NCI-H2196 (cell line): ENCODE results near the gene REX1BD.
"Not testable (repeated sequence)": the region's sequence is repeated elsewhere in the genome, so short reads cannot be mapped to it uniquely, and the experiment has no call there.

Source experiments
- DNase-seq: peaks from one replicate; lab custom pipeline; 2025; ENCODE audit not compliant: unreplicated experiment; lab: John Stamatoyannopoulos, UW

The REX1BD gene

DNA sequence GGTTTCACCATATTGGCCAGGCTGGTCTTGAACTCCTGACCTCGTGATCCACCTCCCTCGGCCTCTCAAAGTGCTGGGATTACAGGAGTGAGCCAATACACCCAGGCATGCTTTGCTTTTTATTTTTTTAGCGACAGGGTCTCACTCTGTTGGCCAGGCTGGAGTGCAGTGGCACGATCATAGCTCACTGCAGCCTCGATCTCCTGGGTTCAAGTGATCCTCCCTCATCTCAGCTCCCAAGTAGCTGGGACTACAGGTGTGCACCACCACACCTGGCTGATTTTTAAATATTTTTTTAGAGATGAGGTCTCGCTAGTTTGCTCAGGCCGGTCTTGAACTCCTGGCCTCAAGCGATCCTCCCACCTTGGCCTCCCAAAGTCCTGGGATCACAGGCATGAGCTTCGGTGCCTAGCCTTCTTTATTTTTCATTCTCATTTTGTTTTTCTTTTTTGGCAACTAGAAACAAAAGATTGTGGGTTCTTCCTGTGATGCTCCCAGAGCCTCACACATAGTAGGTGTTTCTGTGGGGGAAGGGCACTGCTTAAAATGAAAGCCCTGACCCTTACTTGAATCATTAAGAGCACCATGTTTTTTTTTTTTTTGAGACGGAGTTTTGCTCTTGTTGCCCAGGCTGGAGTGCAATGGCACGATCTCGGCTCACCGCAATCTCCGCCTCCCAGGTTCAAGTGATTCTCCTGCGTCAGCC is 12.2 kb downstream of the REX1BD start:
- not testable (repeated sequence) for DNase-seq

DNA sequence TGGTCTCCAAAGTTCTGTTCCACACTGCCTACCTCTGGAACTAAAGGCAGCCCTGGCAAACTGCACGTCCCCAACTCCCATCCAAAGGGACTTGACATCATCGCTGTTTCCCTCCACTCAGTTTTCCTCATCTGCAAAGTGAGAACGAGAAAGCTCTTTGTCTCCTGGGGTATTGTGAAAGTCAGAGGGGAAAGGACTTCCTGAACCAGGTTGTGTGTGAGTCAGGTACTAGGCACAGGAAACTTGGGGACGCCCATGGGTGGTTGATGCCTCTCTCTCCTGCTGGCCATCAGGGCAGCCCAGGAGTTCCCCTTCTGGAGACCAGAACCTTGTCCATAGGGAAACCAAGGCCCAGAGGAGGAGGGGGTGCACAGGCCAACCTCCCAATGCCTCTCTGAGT is 13.3 kb downstream of the REX1BD start:
- no peak for DNase-seq

DNA sequence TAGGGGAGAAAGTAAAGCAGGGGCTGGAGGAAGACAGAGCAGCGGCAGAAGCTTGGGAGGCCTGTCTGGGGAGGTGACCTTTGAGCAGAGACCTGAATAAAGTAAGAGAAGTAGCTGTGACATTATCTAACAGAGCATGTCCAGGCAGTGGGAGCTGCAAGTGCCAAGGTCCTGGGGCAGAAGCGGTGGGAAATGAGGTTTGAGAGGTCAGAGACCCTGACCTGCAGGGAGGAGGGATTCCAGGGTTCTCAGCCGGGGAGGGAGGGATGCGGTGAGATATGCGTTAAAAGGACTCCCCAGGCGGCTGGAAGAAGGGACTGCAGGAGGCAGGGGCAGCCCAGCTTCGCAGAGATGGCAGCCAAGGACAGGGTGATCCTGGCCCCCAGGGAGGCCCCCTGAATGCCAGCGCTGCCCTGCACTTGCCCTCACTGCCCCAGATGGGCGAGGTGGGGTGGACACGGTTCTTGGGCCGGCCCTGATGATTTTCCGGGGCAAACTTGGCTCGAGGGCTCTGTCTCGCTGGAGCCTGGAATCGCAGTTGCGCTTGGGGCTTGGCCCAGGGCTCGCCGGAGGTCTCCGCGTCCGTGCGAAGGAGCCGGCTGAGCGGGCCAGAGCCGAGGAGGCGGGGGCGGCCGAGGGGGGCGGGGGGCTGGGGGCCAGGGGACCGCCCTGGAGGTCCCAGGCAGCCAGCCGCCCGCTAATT is 14.8 kb downstream of the REX1BD start:
- DNase-seq, result no peak

DNA sequence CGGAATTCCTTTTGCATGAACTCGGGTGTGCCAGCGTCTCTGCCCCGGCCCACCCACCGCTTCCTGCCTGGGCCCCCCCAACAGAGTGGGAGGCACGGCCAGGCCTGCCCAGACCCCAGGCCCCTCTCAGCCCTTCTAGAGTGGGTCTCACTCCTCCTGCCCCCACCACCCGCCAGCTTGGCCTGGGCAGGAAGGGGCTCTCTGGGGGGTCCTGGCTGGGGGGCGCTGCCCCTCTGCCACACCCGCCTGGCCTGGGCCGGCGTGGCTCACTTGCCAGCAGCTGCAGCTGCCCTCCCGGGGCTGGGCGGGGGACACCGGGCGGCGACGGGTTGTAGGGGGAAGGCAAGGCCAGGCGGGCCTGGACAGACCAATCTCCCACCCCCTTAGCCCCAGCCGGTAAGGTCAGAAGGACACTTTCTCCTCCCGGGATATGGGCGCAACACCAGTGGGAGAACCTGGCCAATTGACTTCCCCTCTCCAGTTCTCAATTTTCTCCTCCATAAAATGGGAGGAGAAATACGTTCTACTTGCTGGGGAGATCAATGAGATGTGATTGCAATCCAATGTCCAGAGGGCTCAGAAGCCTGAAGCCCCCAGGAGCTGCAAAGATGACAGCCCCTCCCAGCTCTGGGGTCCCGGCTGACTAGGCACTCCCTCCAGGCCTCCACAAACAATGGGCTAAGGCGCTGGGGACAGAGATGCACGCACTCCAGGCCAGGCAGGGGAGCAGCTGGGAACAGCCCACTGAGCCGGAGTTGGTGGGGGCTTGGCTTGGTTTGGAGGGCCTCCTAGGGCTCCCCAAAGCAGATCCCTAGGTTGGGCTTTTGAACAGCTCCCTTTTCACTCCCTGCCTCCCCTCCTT is 15.6 kb downstream of the REX1BD start:
- DNase-seq, result no peak

DNA sequence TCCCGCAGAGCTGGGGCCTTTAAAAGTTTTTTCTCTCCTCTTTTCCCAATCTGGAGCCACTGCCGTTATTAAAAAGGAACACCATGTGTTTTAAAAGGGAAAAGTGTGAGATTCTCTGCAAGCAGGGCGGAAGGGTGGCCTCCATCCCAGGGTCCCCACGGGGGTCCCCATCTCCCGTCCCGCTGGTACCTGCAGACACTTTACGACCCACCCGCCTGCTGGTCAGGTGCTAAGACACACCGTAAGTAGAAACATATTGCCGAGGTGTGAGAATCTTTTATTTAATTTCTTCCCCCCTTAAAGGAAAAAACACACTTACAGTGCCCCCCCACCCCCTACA is 16.2 kb downstream of the REX1BD start:
- no peak for DNase-seq

DNA sequence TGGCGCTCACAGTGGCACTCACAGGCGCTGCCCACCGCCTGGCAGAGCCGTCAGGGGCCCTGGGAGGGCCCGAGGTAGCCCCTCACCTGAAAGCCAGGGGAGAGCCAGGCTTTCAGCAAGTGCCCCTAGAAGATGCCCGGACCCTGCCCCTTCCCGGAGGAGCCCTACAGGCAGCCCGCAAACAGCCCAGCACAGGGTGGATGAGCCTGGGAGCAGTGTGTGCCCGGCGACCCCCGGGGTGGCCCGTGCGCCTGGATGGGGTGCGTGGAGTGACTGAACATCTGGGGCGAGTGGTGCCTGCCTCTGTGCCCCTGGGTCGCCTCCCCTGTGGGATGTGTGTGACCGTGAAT is 16.6 kb downstream of the REX1BD start:
- DNase-seq, result no peak

DNA sequence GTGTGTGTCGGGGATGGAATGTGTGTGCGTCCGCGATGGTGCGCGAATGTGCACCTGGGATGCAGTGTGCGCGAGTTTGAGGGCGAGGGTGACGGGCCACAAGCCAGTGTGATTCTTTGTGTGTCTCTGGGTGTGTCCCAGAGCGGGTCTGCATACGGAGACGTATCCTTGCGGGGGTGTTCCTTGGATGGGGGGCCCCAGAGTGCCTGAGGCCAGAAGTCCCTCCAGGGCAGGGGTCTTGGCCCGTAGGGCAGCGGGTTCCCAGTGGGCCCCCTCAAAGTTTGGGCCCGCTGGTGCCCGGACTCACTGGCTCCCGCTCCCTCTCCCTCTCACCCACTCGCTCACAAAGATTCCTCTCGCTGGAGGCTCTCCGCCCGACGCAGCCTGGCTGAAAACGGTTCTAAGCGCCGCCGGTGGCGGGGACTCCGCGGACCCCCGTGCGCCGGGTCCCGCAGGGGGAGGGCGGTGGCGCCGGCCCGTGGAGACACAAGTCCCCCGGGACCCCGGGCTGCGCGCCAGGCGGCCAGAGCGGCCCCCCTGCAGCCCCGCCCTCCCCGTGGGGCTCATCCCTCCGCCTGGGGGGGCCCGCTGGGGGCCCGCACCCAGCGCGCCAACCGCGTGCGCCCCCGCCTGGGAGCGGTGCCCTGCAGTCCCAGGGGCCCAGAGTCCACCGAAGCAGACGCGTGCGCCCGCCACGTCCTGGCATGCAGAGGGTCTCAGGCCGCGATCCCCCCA is 17.1 kb downstream of the REX1BD start:
- DNase-seq, result no peak

DNA sequence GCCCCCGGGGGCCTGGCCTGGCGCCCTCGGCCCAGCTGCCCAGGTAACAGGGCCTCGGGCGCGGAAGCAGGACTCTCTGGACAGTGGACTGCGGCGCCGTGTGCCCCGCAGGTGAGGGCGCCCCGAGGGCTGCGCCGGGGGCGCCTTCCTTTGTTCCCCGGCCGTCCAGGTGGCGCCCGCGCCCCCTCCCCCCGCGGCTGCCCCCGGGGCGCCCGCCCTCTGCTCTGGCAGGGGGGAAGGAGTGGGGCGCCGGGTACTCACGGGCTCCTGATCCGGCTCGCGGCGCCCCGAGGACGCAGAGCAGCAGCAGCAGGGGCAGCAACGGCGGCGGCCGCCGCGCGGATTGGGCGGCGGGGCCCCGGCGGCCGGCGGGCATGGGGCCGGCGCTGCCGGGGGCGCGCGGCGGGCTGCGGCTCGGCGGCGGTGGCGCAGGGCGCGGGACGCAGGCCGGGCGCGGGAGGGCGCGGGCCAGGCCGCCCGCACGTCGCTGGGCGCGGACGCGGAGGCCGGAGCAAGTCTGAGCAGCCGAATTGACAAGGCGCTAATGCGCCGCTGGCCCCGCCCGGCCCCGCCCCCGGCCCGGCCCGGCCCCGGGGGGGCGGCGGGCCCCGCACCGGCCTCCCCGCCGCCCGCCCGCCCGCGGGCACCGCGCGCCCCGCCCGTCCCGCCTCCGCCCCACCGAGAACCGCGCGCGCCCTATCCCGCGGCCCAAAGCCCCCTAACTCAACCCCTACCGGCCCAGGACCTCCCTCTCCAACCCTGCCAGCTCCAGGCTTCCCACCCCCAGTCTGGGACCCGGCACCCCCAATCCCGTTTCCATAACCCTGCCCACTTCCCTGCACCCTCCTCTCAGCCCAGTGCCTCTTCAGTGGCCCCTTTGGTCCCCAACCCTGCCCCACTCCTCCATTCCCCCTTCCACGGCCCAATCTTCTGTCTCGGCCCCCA is 18.0 kb downstream of the REX1BD start, which contains the start of gene CRLF1:
Gene CRLF1 (minus strand): TSS at position 519 of the 945 bp plus-strand sequence. CDS start 143 bp downstream, at position 376.
- DNase-seq, result no peak

DNA sequence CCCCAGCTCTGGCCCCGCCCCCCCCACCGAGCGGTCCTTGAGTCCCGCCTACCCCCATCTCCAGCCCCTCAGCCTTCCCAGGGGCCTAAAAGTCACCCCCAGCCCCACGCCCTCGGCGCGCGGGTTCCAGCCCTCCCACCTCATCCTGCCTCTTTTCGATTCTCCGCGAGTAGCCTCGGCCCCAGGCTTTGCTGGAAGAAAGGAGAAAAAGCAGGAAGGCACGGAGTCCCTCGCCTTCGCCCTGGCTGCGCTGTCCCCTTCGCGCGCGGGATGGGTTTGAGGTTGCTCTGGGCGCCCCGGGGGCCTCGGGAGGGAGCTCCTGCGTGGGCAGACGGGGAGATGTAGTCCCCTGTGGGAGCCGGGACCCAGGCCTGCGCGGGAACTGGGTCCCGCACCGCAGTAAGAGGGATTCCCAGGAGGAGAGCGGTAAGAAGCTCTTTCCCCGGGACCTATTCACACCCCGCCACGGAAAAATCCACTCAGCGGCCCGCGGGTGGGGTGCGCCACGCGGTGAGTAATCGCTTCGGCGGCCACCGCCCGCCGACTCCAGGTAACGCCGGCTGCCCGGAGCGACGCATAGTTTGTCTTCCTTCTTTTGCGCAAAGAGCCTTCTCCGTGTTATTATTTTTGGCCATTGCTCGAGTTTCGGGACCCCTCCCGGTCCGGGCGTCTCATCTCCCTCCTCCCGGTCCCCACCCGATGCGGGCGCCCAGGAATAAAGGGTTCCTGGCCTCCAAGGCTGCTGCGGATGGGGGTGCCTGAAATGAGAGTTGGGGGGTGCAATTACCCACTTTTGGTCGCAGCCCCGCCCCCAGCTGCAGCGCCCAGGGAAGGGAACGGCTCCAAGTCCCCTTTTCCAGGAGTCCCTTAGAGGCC is 18.9 kb downstream of the REX1BD start:
- no peak for DNase-seq

DNA sequence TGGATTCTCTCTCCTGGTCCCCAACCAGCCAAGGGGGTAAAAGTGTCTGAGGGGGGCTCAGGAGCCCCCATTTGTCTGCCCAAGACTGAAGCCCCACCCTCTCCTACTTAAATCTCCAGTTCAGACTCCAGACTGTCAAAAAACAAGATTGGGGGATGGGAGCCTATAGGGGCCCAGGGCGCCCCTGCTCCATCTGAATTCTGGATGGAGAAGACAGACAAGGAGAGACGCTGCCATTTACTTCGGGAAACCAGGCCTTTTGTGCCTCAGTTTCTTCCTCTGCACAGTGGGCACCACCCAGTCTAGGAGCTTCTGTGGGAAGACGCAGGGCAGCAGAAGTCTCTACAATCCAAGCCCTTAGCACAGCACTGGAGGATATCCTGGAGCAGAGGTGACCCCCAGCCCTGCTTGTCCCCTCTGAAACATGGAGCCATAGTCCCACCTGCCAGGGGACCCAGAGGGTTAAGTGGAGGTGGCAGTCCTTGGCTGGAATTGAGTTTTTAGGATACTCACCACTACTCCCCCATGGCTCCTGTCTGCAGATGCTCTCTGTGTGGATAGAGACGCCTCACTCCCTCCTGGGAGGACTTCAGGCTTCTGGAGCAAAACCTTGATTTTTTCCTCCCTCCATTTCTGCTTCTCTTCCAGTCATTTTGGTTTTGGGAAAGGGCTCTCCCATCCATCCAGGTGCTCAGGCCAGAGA is 19.7 kb downstream of the REX1BD start:
- no peak for DNase-seq

DNA sequence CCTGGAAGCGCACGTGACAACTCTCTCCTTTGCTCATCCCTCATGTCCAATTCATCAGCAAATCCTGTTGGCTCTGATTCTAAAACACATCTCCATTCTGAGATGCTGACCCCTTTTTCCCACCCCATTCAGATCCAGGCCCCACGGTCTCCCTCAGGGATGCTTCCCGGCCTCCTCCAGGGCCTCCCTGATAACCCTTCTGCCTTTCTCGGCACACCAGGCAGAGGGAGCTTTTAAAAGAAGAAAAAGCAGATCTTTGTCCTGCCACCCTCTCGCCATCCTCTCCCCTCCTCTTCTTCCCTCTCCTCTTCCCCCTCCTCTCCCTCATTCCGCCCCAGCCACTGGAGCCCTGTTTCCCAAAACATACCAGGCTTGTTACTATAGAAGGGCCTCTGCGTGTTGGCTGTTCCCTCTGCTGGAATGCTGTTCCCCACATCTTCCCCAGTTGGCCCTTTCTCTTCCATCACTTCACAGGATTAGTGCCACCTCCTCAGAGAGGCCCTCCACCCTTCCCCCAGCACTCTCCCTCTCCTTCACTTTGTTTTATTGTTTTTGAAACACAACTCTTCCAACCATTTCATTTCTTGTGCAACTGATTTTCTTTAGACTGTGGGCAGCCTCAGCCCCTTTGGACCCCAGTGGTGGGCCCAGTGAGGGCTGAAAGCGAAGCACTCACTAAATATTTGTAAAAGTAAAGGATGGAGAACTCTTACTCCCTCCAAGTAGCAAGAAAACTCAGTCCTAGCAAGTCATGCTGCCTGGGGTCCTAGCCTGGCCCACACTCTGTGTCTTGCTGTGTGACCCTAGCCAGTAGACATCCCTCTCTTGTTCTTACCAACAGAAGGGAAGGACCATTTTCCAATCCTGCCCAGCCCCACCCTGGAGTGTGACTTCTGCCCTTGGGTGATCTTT is 20.5 kb downstream of the REX1BD start:
- no peak for DNase-seq

DNA sequence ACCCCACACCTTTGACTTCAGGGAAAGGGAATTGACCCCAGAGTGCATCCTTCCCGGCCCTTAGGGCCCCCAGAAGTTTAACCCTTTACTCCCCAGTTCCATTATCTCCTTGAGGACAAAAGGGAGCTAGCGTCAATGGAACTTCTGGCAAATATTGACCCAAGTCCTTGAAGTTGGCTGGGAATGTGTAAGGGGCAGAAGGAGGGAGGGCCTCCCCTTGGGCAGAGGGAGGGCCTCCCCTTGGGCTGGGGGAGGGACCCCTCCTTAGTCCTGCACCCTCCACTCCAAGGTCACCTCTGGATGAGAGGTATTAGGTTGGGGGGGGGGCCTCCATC is 21.1 kb downstream of the REX1BD start:
- no peak for DNase-seq

DNA sequence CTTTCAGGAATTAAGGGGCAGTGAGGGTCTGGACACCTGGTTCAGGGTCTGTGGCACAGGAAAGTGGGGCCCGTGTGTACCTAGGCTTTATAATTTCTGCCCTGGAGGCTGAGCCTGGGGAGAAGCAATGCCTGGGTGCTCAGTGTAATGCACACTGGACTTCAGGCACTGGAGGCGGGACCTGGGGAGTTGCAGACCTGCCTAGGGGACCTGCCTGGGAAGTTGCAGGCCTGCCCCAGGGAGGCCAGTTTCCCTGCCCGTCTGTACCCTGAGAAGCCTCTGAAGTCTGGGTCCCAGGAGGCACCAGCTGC is 21.6 kb downstream of the REX1BD start:
- no peak for DNase-seq

DNA sequence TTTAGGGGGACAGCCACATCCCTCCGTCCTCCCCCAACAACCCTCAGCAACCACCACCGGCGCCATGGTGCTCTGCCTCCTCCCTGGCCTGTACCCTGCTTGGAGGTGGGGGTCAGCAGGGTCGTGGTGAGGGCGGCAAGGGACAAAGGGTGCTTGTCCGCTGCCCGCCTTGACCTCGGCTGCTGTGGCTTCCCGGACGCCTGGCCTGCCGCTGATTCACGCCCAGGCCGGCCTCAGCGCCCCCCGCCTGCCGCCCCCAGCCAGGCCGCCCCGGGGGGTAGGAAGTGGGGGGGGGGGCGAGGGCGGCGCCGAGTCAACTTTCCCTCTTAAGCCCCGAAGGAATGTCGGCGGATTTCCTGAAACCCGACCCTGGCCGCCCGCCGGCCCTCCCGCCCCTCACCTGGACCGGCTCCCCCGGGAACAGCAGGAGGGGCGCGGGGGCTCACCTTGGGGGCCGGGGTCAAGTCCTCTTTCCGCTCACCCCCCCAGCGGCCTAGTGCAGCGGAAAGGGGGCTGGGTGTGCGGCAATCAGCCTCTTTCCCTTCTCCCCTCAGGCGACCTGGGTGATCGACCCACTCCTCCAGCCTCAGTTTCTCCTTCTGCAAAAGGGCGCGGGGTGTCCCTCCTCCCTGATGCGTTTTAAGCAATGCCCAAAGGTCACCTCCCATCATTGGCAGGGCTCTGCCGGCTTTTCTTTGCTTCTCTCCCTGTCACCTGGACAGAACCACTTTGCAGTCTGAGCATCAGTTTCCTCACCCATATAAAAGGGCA is 22.1 kb downstream of the REX1BD start:
- no peak for DNase-seq

DNA sequence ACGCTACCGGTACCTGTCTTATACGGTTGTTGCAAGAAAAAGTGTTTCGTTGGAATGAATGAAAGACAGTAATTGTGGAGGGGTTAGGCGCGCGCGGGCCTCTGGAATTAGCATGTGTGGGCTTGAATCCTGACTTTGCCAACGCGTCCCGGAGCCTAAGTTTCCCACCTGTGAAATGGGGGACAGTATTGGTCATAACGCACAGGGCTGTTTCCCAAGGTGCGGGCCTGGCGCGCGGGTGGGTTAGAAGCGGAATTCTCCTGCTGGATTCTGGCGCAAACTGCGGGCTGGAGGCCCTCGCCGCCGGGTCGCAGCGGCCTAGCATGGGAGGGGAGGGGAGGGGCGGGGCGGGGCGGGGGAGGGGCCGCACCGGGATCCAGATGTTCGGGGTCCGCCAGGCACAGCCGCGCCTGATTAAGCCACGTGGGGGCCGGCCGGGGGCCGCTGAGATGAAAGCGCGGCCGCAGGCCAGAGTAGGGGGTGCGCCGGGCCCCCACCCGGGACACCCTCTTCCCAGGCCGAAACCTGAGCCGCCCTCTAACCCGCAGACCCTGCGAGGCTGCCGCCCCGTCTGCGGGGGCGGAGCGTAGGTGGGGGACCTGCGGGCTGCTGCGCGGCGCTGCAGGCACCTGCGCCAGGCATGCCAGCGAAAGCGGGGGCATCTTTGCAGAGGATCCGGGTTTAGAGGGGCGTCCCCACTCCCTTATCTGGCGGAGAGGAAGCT is 22.9 kb downstream of the REX1BD start:
- DNase-seq, result no peak

DNA sequence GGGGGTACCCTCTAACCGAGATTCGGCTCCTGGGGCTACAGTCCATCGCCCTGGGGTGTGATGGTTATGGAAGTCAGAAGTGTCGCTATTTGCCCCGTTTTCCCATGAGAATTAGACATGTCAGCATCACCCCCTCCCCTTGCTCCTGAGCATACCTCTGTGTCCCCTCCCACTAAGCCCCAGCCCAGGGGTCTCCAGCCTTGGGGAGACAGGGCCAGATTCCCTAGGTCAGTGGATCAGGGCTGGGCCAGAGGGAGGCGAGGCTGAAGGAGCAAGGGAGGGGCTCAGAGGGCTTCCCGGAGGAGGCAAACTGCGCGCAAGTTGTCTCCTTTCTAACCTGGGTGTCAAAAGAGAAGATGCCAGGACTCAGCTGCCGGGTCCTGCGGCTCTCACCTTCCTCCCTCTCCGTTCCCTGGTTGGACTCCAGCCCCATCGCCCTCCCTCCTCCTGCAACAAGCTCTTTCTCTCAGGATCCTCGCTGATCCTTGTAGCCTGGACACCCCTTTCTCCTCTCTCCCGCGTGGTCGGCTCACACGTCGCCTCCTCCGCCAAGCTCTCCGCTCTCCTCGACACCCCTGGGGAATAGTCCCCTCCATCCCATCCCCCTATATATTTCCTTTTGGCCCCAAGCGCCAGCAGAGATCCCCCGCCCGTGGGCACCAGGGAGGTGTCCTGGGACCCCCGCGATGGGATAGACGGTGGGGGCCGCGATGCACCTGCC is 23.6 kb downstream of the REX1BD start:
- DNase-seq, result no peak
